ENCODE measurements around the gene ZNF521. TPM values are rescaled to one million over a fixed set of nuclear protein-coding genes. Genes with fewer than 3 reads are reported as not detected.
A peak's percentile ranks its signal among the peaks of the same experiment; 100 is the strongest.
"Not testable (repeated sequence)": the region's sequence is repeated elsewhere in the genome, so short reads cannot be mapped to it uniquely, and the experiment has no call there.

Gene ZNF521
- total RNA-seq, 1 experiment from 2014 or later: 5.1 TPM

- peaks cover 4% of the 10 kb centered on the region for H3K27me3 ChIP-seq (ENCODE audit: control insufficient read depth, insufficient read depth, low read length)
- DNase-seq: no peak
- no peaks in the 10 kb centered on the region for H3K36me3 ChIP-seq (replicated peaks; ENCODE audit: control insufficient read depth, insufficient read depth, low read length)
- H3K4me3 ChIP-seq (ENCODE audit: insufficient read depth, low read depth, low read length): no peak overlapping the region
Observed at GRCh38 chr18:25056429-25056828, 295.5 kb downstream of the ZNF521 start.

GRCh38 chr18:25055076-25055475 is 296.9 kb downstream of the ZNF521 start:
- no peaks in the 10 kb centered on the region for H3K36me3 ChIP-seq (replicated peaks; ENCODE audit: control insufficient read depth, insufficient read depth, low read length)
- H3K4me3 ChIP-seq (ENCODE audit: insufficient read depth, low read depth, low read length): no peak overlapping the region
- DNase-seq: no peak
- peaks cover 13% of the 10 kb centered on the region for H3K27me3 ChIP-seq (ENCODE audit: control insufficient read depth, insufficient read depth, low read length)

GRCh38 chr18:25053466-25053865 is 298.5 kb downstream of the ZNF521 start:
- Histone ChIP-seq H3K36me3 (replicated peaks; ENCODE audit: control insufficient read depth, insufficient read depth, low read length) (no peaks in the 10 kb centered on the region), H3K27me3 (ENCODE audit: control insufficient read depth, insufficient read depth, low read length) (peaks cover 27% of the 10 kb centered on the region), H3K4me3 (ENCODE audit: insufficient read depth, low read depth, low read length) (no peak overlapping the region)
- no peak for DNase-seq

- H3K27me3 ChIP-seq (ENCODE audit: control insufficient read depth, insufficient read depth, low read length): peaks cover 33% of the 10 kb centered on the region
- DNase-seq: no peak
- H3K36me3 ChIP-seq (replicated peaks; ENCODE audit: control insufficient read depth, insufficient read depth, low read length): no peaks in the 10 kb centered on the region
- no peak overlapping the region for H3K4me3 ChIP-seq (ENCODE audit: insufficient read depth, low read depth, low read length)
Observed at GRCh38 chr18:25052511-25052921, 299.4 kb downstream of the ZNF521 start.

GRCh38 chr18:25050605-25051004 is 301.4 kb downstream of the ZNF521 start:
- Histone ChIP-seq H3K36me3 (replicated peaks; ENCODE audit: control insufficient read depth, insufficient read depth, low read length) (no peaks in the 10 kb centered on the region), H3K4me3 (ENCODE audit: insufficient read depth, low read depth, low read length) (no peak overlapping the region), H3K27me3 (ENCODE audit: control insufficient read depth, insufficient read depth, low read length) (peaks cover 49% of the 10 kb centered on the region)
- DNase-seq: no peak

- Histone ChIP-seq H3K4me3 (ENCODE audit: insufficient read depth, low read depth, low read length) (no peak overlapping the region), H3K36me3 (replicated peaks; ENCODE audit: control insufficient read depth, insufficient read depth, low read length) (no peaks in the 10 kb centered on the region), H3K27me3 (ENCODE audit: control insufficient read depth, insufficient read depth, low read length) (peaks cover 65% of the 10 kb centered on the region)
- DNase-seq: peak; percentile 74
Observed at GRCh38 chr18:25047983-25048382, 304.0 kb downstream of the ZNF521 start.

- H3K36me3 ChIP-seq (replicated peaks; ENCODE audit: control insufficient read depth, insufficient read depth, low read length): no peaks in the 10 kb centered on the region
- no peak for DNase-seq
- no peak overlapping the region for H3K4me3 ChIP-seq (ENCODE audit: insufficient read depth, low read depth, low read length)
- peaks cover 65% of the 10 kb centered on the region for H3K27me3 ChIP-seq (ENCODE audit: control insufficient read depth, insufficient read depth, low read length)
Observed at GRCh38 chr18:25047421-25047820, 304.5 kb downstream of the ZNF521 start.

- Histone ChIP-seq H3K36me3 (replicated peaks; ENCODE audit: control insufficient read depth, insufficient read depth, low read length) (no peaks in the 10 kb centered on the region), H3K27me3 (ENCODE audit: control insufficient read depth, insufficient read depth, low read length) (peaks cover 52% of the 10 kb centered on the region), H3K4me3 (ENCODE audit: insufficient read depth, low read depth, low read length) (no peak overlapping the region)
- DNase-seq: no peak
Observed at GRCh38 chr18:25044694-25045093, 307.3 kb downstream of the ZNF521 start.

GRCh38 chr18:25043104-25043503 is 308.9 kb downstream of the ZNF521 start:
- peaks cover 37% of the 10 kb centered on the region for H3K27me3 ChIP-seq (ENCODE audit: control insufficient read depth, insufficient read depth, low read length)
- no peak for DNase-seq
- H3K36me3 ChIP-seq (replicated peaks; ENCODE audit: control insufficient read depth, insufficient read depth, low read length): no peaks in the 10 kb centered on the region
- no peak overlapping the region for H3K4me3 ChIP-seq (ENCODE audit: insufficient read depth, low read depth, low read length)

- Histone ChIP-seq H3K36me3 (replicated peaks; ENCODE audit: control insufficient read depth, insufficient read depth, low read length) (no peaks in the 10 kb centered on the region), H3K27me3 (ENCODE audit: control insufficient read depth, insufficient read depth, low read length) (peaks cover 35% of the 10 kb centered on the region), H3K4me3 (ENCODE audit: insufficient read depth, low read depth, low read length) (no peak overlapping the region)
- DNase-seq: no peak
Observed at GRCh38 chr18:25042641-25043051, 309.3 kb downstream of the ZNF521 start.

- Histone ChIP-seq H3K27me3 (ENCODE audit: control insufficient read depth, insufficient read depth, low read length) (peaks cover 10% of the 10 kb centered on the region), H3K4me3 (ENCODE audit: insufficient read depth, low read depth, low read length) (no peak overlapping the region), H3K36me3 (replicated peaks; ENCODE audit: control insufficient read depth, insufficient read depth, low read length) (no peaks in the 10 kb centered on the region)
- DNase-seq: no peak
Observed at GRCh38 chr18:25039781-25040180, 312.2 kb downstream of the ZNF521 start.

- DNase-seq: no peak
Observed at GRCh38 chr18:25038261-25038660, 313.7 kb downstream of the ZNF521 start.

GRCh38 chr18:25033747-25034471 is 318.1 kb downstream of the ZNF521 start:
- H3K4me3 ChIP-seq (ENCODE audit: insufficient read depth, low read depth, low read length): no peak overlapping the region
- no peak for DNase-seq
- H3K27me3 ChIP-seq (ENCODE audit: control insufficient read depth, insufficient read depth, low read length): no peaks in the 10 kb centered on the region
- no peaks in the 10 kb centered on the region for H3K36me3 ChIP-seq (replicated peaks; ENCODE audit: control insufficient read depth, insufficient read depth, low read length)

More at GRCh38 chr18:25038261-25038660, 313.7 kb downstream of the ZNF521 start:
- Histone ChIP-seq H3K36me3 (replicated peaks; ENCODE audit: control insufficient read depth, insufficient read depth, low read length) (no peaks in the 10 kb centered on the region), H3K4me3 (ENCODE audit: insufficient read depth, low read depth, low read length) (no peak overlapping the region), H3K27me3 (ENCODE audit: control insufficient read depth, insufficient read depth, low read length) (no peaks in the 10 kb centered on the region; the same call in 1 of the 2 replicates)

GRCh38 chr18:25033175-25033574 is 318.8 kb downstream of the ZNF521 start:
- not testable (repeated sequence) for H3K27me3 ChIP-seq (ENCODE audit: control insufficient read depth, insufficient read depth, low read length); H3K4me3 ChIP-seq (ENCODE audit: insufficient read depth, low read depth, low read length); DNase-seq; H3K36me3 ChIP-seq (replicated peaks; ENCODE audit: control insufficient read depth, insufficient read depth, low read length)

- Histone ChIP-seq H3K36me3 (replicated peaks; ENCODE audit: control insufficient read depth, insufficient read depth, low read length) (no peaks in the 10 kb centered on the region), H3K27me3 (ENCODE audit: control insufficient read depth, insufficient read depth, low read length) (no peaks in the 10 kb centered on the region), H3K4me3 (ENCODE audit: insufficient read depth, low read depth, low read length) (no peak overlapping the region)
- DNase-seq: no peak
Observed at GRCh38 chr18:25029802-25030201, 322.2 kb downstream of the ZNF521 start.

All from H7 (cell line).